Left renal pelvis (tissue), 4 donors: ENCODE measurements around the gene WNT3A. TPM values are rescaled to one million over a fixed set of nuclear protein-coding genes. Genes with fewer than 3 reads are reported as not detected.
"Not testable (repeated sequence)": the region's sequence is repeated elsewhere in the genome, so short reads cannot be mapped to it uniquely, and the experiment has no call there.

Source experiments
- DNase-seq, 4 donors: peaks; one replicate each; pipeline ENCODE4 v3.0.0-alpha.2; 2013; ENCODE audit warnings: low read depth in 4 of 4, low spot score in 3 of 4
- polyA plus RNA-seq, 4 donors: library from polyadenylated mRNA; unstranded; fragments of 120-200 nt; gene quantifications; one replicate each; pipeline ENCODE4 v1.2.1, GENCODE V29; 2013; ENCODE audit not compliant: insufficient read length in 4 of 4

The WNT3A gene
- polyA plus RNA-seq, 4 donors, result 0.09 to 0.16 (median 0.12) TPM; not detected in 1

DNA sequence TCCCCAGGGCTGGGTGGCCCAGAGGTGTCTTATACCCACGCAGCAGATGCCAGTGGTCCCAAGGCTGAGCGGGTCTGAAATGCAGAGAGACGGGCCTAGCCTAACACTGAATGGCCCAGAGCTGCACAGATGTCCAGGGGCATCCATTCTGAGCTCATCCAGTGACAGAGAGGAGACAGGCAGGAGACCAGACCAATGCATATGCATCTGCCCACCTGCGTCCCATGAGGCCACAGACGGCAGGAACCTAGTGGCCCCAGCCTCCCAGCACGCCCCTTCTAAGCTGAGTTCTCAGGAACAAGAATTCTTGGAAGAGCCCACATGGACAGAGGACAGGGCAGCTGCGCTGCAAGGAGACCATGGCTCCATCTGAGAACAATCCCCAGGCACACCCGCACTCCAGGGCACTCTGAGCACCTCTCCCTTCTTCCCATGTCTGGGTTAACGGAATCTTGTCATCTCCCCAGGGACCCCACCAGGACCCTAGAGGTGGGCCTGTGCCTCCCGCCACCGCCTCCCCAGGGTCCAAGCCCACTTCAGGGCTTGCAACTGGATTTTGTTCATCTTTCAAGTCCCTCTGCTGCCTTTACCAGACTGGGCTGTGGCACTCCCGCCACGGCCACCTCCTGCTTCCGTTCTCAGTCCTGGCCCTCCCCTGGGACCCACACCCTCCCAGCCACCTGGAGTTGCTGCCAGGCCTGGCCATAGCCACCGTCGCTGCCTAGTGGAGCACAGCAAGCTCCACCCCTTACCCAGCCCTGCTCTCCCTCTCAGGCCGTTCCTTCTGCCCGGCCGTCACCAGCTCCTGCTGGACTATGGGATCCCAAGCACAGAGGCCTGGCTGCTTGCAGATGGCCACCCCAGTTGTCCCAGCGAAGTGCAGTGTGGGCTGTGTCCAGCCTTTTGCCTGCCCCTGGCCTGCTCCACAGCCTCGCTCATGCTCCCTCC, 3.3 kb downstream of the WNT3A start:
- no peak for DNase-seq

GRCh38 chr1:228010921-228011320, 4.1 kb downstream of the WNT3A start:
- DNase-seq, result no peak

- DNase-seq, result no peak
These were observed 5.0 kb downstream of the WNT3A start for GRCh38 chr1:228011721-228012311.

- DNase-seq, result no peak
These were observed 5.8 kb downstream of the WNT3A start for GRCh38 chr1:228012555-228012954.

GRCh38 chr1:228013131-228013934, 6.5 kb downstream of the WNT3A start:
- DNase-seq, result no peak

GRCh38 chr1:228013935-228014930, 7.4 kb downstream of the WNT3A start:
- no peak for DNase-seq

DNA sequence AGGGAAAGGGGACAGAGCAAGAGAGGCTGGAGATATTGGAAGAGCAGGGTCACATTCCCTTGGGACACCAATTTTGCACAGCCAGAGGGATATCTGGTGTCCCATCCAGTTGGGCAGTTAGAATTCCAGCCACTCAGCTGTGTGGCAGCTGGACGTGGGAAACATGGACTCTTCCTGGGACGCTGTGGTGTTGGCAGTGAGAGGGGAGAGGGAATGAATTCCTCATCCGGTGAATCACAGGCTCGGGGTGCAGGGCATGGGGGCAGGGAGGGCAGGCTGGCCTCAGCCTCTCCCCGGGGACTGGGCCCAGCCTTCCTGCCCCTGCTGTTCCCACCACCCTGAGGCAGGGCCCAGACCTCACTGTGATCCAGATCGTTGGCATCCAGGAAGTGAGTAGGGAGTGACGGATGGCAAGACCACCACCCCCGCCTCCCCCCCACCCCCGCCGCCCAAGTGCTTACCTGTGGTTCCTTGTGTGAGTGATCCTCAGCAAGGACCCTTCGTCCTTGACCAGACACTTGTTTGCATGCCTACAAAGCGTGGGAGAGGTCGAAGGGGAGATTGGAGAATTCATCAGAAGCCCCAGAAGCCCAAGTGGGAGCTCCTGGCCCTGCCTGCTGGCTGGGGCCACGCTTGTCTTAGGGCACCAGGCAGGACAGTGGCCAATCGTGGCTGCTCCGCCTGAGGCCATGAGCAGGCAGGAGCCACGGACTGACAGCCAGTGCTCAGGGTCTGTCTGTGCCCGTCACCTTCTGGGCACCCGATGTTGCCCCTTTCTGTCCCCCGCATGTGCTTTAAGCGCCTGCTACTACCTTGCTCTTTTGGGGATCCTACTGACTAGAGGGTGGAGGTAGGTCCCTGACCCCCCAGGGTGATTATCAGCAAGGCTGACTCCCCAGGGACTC, 8.7 kb downstream of the WNT3A start:
- no peak for DNase-seq

GRCh38 chr1:228016181-228016510, 9.3 kb downstream of the WNT3A start:
- DNase-seq, result no peak

DNA sequence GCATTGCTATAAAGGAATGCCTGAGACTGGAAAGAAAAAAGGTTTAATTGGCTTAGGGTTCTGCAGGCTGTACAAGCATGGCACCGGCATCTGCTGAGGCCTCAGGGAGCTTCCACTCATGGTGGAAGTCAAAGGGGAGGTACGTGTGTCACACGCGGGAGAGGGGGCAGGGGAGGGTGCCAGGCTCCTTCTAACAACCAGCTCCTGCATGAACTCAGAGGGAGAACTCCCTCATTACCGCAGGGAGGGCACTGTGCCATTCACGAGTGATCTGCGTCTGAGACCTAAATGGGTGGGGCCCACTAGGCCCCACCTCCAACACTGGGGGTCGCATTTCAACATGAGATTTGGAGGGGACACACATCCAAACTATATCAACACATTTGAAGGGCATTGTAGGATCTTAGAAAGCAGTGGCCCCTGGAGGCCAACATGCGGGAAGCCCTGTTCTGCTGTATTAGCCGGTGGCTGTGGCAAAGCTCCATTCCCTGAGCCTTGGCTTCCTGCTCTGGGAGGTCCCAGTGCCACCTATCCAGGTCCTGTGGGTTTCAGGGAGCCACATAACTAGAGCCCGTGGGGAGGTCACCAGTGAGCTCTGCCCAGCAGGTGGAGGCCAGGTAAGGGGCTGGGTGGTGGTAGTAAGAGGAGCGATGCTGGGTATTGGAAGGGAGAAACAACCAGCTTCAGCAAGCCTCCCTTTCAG, 10.0 kb downstream of the WNT3A start:
- DNase-seq, result no peak

- DNase-seq, result no peak
These were observed 10.7 kb downstream of the WNT3A start for GRCh38 chr1:228017356-228018124.

DNA sequence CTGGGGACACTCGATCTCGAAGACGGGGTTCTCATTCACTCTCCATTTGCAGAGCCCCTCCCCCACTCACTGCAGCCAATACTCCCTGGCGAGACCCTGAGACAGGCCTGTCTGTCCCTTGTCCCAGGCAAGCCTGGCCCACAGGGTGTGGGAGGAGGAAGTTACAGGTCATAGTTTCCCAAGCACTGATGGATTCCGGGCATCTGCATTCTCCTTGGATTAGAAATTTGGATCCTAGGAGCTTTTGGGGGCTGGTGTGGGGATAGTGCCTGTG, 11.3 kb downstream of the WNT3A start:
- no peak for DNase-seq

- no peak for DNase-seq
These were observed 12.3 kb downstream of the WNT3A start for GRCh38 chr1:228018961-228019721.

- DNase-seq, result not testable (repeated sequence)
These were observed 12.9 kb downstream of the WNT3A start for GRCh38 chr1:228019722-228020083.

DNA sequence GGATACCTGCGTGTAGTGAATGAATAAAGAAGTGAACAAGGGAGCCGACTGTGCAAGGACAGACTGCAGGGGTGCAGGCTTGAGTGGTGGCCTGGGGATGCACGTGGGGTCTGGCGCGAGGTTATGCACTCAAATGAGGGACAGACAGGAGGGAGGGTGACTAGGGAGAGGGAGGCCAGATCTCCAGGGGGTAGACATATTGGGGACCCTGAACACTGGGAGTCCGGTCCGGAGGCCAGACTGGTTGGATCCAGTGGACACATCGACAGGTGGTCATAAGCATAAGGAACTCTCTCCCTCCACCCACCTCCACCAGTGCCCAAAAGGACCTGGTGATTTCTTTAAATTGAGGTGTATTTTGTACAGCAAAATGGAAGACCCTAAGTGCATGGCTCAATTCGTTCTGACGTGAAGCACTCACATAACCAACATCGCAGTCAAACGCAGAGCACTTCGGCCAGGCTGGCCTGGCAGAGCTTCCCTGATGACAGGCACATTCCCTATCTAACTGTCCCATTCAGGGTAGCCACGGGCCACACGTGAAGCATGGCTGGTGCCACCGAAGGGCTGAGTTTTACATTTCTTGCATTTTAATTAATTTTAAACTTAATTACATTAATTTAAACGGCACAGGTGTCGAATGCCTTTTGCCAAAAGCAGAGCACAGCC, 14.0 kb downstream of the WNT3A start:
- no peak for DNase-seq

DNA sequence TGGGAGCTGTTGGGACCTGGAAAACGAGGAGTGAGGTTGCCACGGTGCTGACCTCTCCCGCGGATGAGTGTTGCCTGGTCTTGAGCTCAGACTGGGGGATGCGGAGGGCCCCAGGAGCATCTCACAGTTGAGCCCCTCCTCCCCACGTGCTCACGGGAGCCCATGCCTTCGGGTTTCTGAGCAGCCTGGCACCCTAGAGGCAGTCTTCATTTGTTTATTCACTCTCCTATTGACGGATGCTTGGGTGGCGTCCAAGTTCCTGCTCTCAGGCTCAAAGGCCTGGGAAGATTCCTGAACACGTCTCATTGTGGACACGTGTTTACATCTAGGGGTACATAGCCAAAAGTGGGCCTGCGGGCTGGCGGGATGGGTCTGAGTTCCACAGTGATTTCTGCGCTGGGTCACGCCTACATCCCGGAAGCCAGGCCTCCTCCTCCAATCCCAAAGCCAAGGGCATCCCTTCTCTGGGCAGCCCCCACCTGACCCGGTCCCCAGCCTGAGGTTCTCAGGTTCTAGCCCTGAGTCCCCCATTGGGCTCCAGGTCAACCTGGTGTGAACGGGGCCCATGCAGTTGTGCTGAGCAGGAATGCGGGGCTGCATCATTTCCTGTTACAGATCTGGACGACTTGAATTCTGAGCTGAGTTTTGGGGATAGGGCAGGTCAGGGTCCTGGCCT, 14.7 kb downstream of the WNT3A start:
- no peak for DNase-seq

DNA sequence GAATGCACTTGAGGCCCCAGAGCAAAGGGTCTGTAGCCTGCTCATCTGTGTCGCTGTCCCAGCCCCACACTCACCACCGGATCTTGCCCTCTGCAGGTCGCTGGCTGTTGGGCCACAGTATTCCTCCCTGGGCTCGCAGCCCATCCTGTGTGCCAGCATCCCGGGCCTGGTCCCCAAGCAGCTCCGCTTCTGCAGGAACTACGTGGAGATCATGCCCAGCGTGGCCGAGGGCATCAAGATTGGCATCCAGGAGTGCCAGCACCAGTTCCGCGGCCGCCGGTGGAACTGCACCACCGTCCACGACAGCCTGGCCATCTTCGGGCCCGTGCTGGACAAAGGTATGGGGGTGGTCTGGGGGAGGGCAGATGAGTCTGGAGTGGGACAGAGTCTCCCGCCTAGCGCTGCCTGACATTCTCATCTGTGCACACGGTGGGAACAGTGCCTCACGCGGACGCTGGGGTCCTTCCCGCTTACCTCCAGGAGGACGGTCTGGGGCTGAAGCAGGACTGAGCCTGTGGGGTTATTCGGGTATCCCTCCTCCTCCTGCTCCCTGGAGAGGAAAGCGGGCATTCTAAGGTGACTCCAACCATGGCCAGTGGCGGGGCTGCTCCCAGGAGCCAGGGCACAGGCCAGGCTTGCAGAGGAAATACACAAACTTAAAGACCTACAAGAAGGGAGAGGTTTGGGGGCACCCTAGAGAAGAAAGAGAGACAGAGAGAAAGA, 15.9 kb downstream of the WNT3A start:
- DNase-seq, result no peak
